ENCODE results near the gene TACC2.

- TF ChIP-seq CTCF (IDR thresholded peaks at IDR 0.05; ENCODE audit: extremely low read depth in 1 of 2, insufficient read depth in 1 of 2, low read depth in 1 of 2, low read length in 2 of 2) (no peak), POLR2A (IDR thresholded peaks at IDR 0.05; ENCODE audit: low read depth, low read length) (no peak), EZH2 (IDR thresholded peaks at IDR 0.05; ENCODE audit: borderline replicate concordance, low read depth, low read length, severe bottlenecking) (no peak), MAX (IDR thresholded peaks at IDR 0.05; ENCODE audit: insufficient read depth, insufficient read length) (no peak), JUN (IDR thresholded peaks at IDR 0.05; ENCODE audit: borderline replicate concordance, insufficient read depth, insufficient read length, low read depth) (no peak), POLR2AphosphoS5 (IDR thresholded peaks at IDR 0.05; ENCODE audit: insufficient read depth, low read depth, low read length) (no peak), FOS (IDR thresholded peaks at IDR 0.05; ENCODE audit: borderline replicate concordance, insufficient read depth, low read length) (no peak), MYC (IDR thresholded peaks at IDR 0.05; ENCODE audit: low read depth, low read length) (no peak)
Observed at GRCh38 chr10:122097935-122098334, 109.0 kb downstream of the TACC2 start.
